ENCODE results near the gene TRAF3.
"Not testable (repeated sequence)": the region's sequence is repeated elsewhere in the genome, so short reads cannot be mapped to it uniquely, and the experiment has no call there.

TRAF3 gene

GRCh38 chr14:102817318-102817717 lies 40.1 kb downstream of the TRAF3 start:
- no peak for DNase-seq (ENCODE audit: low read depth)
- no peak for TF ChIP-seq CTCF (IDR thresholded peaks at IDR 0.05; ENCODE audit: control insufficient read depth, extremely low read depth, insufficient read depth)
- H3K4me3 ChIP-seq (ENCODE audit: low read depth, low read length), result no peak overlapping the region

- no peak for TF ChIP-seq CTCF (IDR thresholded peaks at IDR 0.05; ENCODE audit: control insufficient read depth, extremely low read depth, insufficient read depth)
- H3K4me3 ChIP-seq (ENCODE audit: low read depth, low read length), result no peak overlapping the region
- no peak for DNase-seq (ENCODE audit: low read depth)
These were observed 41.0 kb downstream of the TRAF3 start for GRCh38 chr14:102817942-102818940.

GRCh38 chr14:102819176-102819628 lies 42.0 kb downstream of the TRAF3 start:
- no peak for DNase-seq (ENCODE audit: low read depth)
- TF ChIP-seq CTCF (IDR thresholded peaks at IDR 0.05; ENCODE audit: control insufficient read depth, extremely low read depth, insufficient read depth), result no peak
- H3K4me3 ChIP-seq (ENCODE audit: low read depth, low read length), result no peak overlapping the region

GRCh38 chr14:102819747-102820330 lies 42.6 kb downstream of the TRAF3 start:
- no peak for DNase-seq (ENCODE audit: low read depth)
- TF ChIP-seq CTCF (IDR thresholded peaks at IDR 0.05; ENCODE audit: control insufficient read depth, extremely low read depth, insufficient read depth), result no peak
- H3K4me3 ChIP-seq (ENCODE audit: low read depth, low read length), result no peak overlapping the region

- DNase-seq (ENCODE audit: low read depth), result no peak
These were observed 44.0 kb downstream of the TRAF3 start for GRCh38 chr14:102821252-102821651.

GRCh38 chr14:102822311-102822863 lies 45.1 kb downstream of the TRAF3 start:
- DNase-seq (ENCODE audit: low read depth), result no peak
- no peak for TF ChIP-seq CTCF (IDR thresholded peaks at IDR 0.05; ENCODE audit: control insufficient read depth, extremely low read depth, insufficient read depth)
- no peak overlapping the region for H3K4me3 ChIP-seq (ENCODE audit: low read depth, low read length)

More at GRCh38 chr14:102821252-102821651, 44.0 kb downstream of the TRAF3 start:
- TF ChIP-seq CTCF (IDR thresholded peaks at IDR 0.05; ENCODE audit: control insufficient read depth, extremely low read depth, insufficient read depth), result no peak
- H3K4me3 ChIP-seq (ENCODE audit: low read depth, low read length), result no peak overlapping the region

GRCh38 chr14:102822887-102823286 lies 45.6 kb downstream of the TRAF3 start:
- not testable (repeated sequence) for H3K4me3 ChIP-seq (ENCODE audit: low read depth, low read length); DNase-seq (ENCODE audit: low read depth)
